ENCODE data around the gene OR8J1. TPM values are rescaled to one million over a fixed set of nuclear protein-coding genes. Genes with fewer than 3 reads are reported as not detected.

The OR8J1 gene
- total RNA-seq (2021), result not detected in 2 replicates
- not detected for Bru-seq, nascent RNA
- not detected for BruChase-seq, experiment 1, labeled RNA remaining after a 2-hour chase
- BruChase-seq, experiment 2, labeled RNA remaining after a 6-hour chase, result not detected
- long read RNA-seq, result 0 reads

GRCh38 chr11:56353991-56354390 lies at the start of gene OR8J1:
Gene OR8J1, plus strand, starts transcription at chr11:56354291. Its CDS starts 5,956 bp downstream, at chr11:56360247.
- no TSS peak for BruUV-seq (replicated peaks)
- TF ChIP-seq EZH2 (IDR thresholded peaks at IDR 0.05; ENCODE audit: low read depth) (no peak), CTCF (conservative IDR thresholded peaks at IDR 0.05) (no peak)
- ChIA-PET CTCF (no interaction called here), POLR2A (ENCODE audit: unreplicated experiment) (no interaction called here)
- no peak within 1 kb of the TSS for H3K4me3 ChIP-seq
- H3K79me2 ChIP-seq (ENCODE audit: low read depth), result no peaks in the 10 kb centered on the region
- H3K27me3 ChIP-seq (ENCODE audit: insufficient read depth, low read depth), result 0 out of 2 replicates have a peak, but pooled peaks cover 8% of the 10 kb centered on the region
- no peaks in the 10 kb centered on the region for H3K9me2 ChIP-seq (ENCODE audit: insufficient read depth)
- intact Hi-C loops (cut with micrococcal nuclease; ENCODE audit: unreplicated experiment), result no loop called here
- no peak within 1 kb of the TSS for H3K27ac ChIP-seq
- no peaks in the 10 kb centered on the region for H3K4me1 ChIP-seq (replicated peaks; ENCODE audit: insufficient read depth)
- no peak within 1 kb of the TSS for H3K4me2 ChIP-seq
- no peak for DNase-seq
- H3F3A ChIP-seq (ENCODE audit: insufficient read depth, low read depth), result no peaks in the 10 kb centered on the region
- H3K36me3 ChIP-seq (ENCODE audit: low read depth), result no peaks in the 10 kb centered on the region
- H2AFZ ChIP-seq, result no peak within 1 kb of the TSS
- no peaks in the 10 kb centered on the region for H3K9me3 ChIP-seq (ENCODE audit: insufficient read depth, low read depth)
- H4K20me1 ChIP-seq (ENCODE audit: insufficient read depth), result no peaks in the 10 kb centered on the region

GRCh38 chr11:56307836-56308235 lies 46.3 kb upstream of the OR8J1 start:
- H3K4me2 ChIP-seq, result no peak overlapping the region
- no peaks in the 10 kb centered on the region for H3F3A ChIP-seq (ENCODE audit: insufficient read depth, low read depth)
- TF ChIP-seq CTCF (conservative IDR thresholded peaks at IDR 0.05) (no peak), EZH2 (IDR thresholded peaks at IDR 0.05; ENCODE audit: low read depth) (no peak)
- H2AFZ ChIP-seq, result no peak overlapping the region
- ChIA-PET CTCF (no interaction called here), POLR2A (ENCODE audit: unreplicated experiment) (no interaction called here)
- no peaks in the 10 kb centered on the region for H3K9me3 ChIP-seq (ENCODE audit: insufficient read depth, low read depth)
- no peak overlapping the region for H3K27ac ChIP-seq
- no peaks in the 10 kb centered on the region for H3K27me3 ChIP-seq (ENCODE audit: insufficient read depth, low read depth)
- no peaks in the 10 kb centered on the region for H3K79me2 ChIP-seq (ENCODE audit: low read depth)
- intact Hi-C loops (cut with micrococcal nuclease; ENCODE audit: unreplicated experiment), result no loop called here
- DNase-seq, result no peak
- no TSS peak for BruUV-seq (replicated peaks)
- no peaks in the 10 kb centered on the region for H4K20me1 ChIP-seq (ENCODE audit: insufficient read depth)
- H3K36me3 ChIP-seq (ENCODE audit: low read depth), result no peaks in the 10 kb centered on the region
- H3K9me2 ChIP-seq (ENCODE audit: insufficient read depth), result no peaks in the 10 kb centered on the region
- no peak overlapping the region for H3K4me3 ChIP-seq
- no peaks in the 10 kb centered on the region for H3K4me1 ChIP-seq (replicated peaks; ENCODE audit: insufficient read depth)

- Histone ChIP-seq H3F3A (ENCODE audit: insufficient read depth, low read depth) (no peaks in the 10 kb centered on the region), H2AFZ (no peak within 1 kb of the TSS), H3K36me3 (ENCODE audit: low read depth) (no peaks in the 10 kb centered on the region), H3K4me3 (no peak within 1 kb of the TSS), H3K27ac (no peak within 1 kb of the TSS), H3K9me2 (ENCODE audit: insufficient read depth) (no peaks in the 10 kb centered on the region; the same call in 1 of the 2 replicates), H3K4me1 (replicated peaks; ENCODE audit: insufficient read depth) (no peaks in the 10 kb centered on the region), H3K27me3 (ENCODE audit: insufficient read depth, low read depth) (peaks cover 14% of the 10 kb centered on the region; the same call in 1 of the 2 replicates), H4K20me1 (ENCODE audit: insufficient read depth) (no peaks in the 10 kb centered on the region), H3K4me2 (no peak within 1 kb of the TSS), H3K79me2 (ENCODE audit: low read depth) (no peaks in the 10 kb centered on the region), H3K9me3 (ENCODE audit: insufficient read depth, low read depth) (no peaks in the 10 kb centered on the region)
- no peak for DNase-seq
- CTCF ChIA-PET, result no interaction called here
- POLR2A ChIA-PET (ENCODE audit: unreplicated experiment), result no interaction called here
- intact Hi-C loops (cut with micrococcal nuclease; ENCODE audit: unreplicated experiment), result no loop called here
- no TSS peak for BruUV-seq (replicated peaks)
- TF ChIP-seq EZH2 (IDR thresholded peaks at IDR 0.05; ENCODE audit: low read depth) (no peak), CTCF (conservative IDR thresholded peaks at IDR 0.05) (no peak)
Observed at GRCh38 chr11:56314844-56315243, 39.2 kb upstream of the OR8J1 start, which contains the start of gene OR8K3. Gene OR8K3, plus strand, starts transcription at chr11:56315144. Its CDS starts 3,163 bp downstream, at chr11:56318307.

Data from PC-9 (cell line).